Osteoblast (primary cell): ENCODE data around the gene UPK1A. TPM values are rescaled to one million over a fixed set of nuclear protein-coding genes. Genes with fewer than 3 reads are reported as not detected.
"Not testable (repeated sequence)": the region's sequence is repeated elsewhere in the genome, so short reads cannot be mapped to it uniquely, and the experiment has no call there.

Source experiments
- DNase-seq: peaks from one replicate; pipeline ENCODE4 v3.0.0; 2011; ENCODE audit warnings: low spot score, mixed read lengths; ENCODE audit not compliant: insufficient read length; ENCODE audit errors: missing footprints
- H2AFZ ChIP-seq: 2 replicates; pipeline ENCODE4 v1.6.0; 2011; ENCODE audit warnings: mild to moderate bottlenecking, low read length
- H3K27ac ChIP-seq: 2 replicates; pipeline ENCODE4 v1.5.1; 2011; ENCODE audit warnings: mild to moderate bottlenecking, low read depth, low read length, moderate library complexity
- H3K27me3 ChIP-seq: 2 replicates; pipeline ENCODE4 v1.6.0; 2012; ENCODE audit warnings: mild to moderate bottlenecking, control low read depth, inconsistent platforms, low read length, moderate library complexity; ENCODE audit not compliant: insufficient read depth
- H3K36me3 ChIP-seq: 2 replicates; pipeline ENCODE4 v1.5.1; 2011; ENCODE audit warnings: mild to moderate bottlenecking, low read length, control low read depth, moderate library complexity; ENCODE audit not compliant: insufficient read depth
- H3K4me1 ChIP-seq: 2 replicates; pipeline ENCODE4 v1.5.1; 2011; ENCODE audit warnings: mild to moderate bottlenecking, low read length, control low read depth, moderate library complexity; ENCODE audit not compliant: insufficient read depth
- H3K4me2 ChIP-seq: 2 replicates; pipeline ENCODE4 v1.6.0; 2011; ENCODE audit warnings: mild to moderate bottlenecking, low read length; ENCODE audit not compliant: insufficient read depth
- H3K4me3 ChIP-seq: fragments of 200-600 bp; sonication (generic); 3 replicates; pipeline ENCODE4 v1.5.1; 2012; ENCODE audit warnings: mild to moderate bottlenecking, low read length, inconsistent platforms; ENCODE audit not compliant: insufficient read depth
- H3K79me2 ChIP-seq: 2 replicates; pipeline ENCODE4 v1.6.0; 2012; ENCODE audit warnings: mild to moderate bottlenecking, low read length, control low read depth, inconsistent platforms; ENCODE audit not compliant: insufficient read depth
- H3K9me3 ChIP-seq: 2 replicates; pipeline ENCODE4 v1.5.1; 2011; ENCODE audit warnings: low read depth, low read length, control low read depth
- H4K20me1 ChIP-seq: 2 replicates; pipeline ENCODE4 v1.6.0; 2012; ENCODE audit warnings: mild to moderate bottlenecking, low read length, control low read depth; ENCODE audit not compliant: insufficient read depth
- total RNA-seq: library from RNA; depleted of rRNA; stranded (reverse); fragments of >200 nt; gene quantifications from 2 replicates; pipeline ENCODE4 v1.2.3, GENCODE V29; 2012
- TF ChIP-seq, protein P1 (sequence below): IDR thresholded peaks from 2 replicates; pipeline ENCODE4 v1.5.1; 2011; ENCODE audit warnings: mild to moderate bottlenecking, low read depth, low read length, moderate library complexity; ENCODE audit errors: extremely low read depth

Gene UPK1A
- total RNA-seq, 1 donor = not detected

DNA sequence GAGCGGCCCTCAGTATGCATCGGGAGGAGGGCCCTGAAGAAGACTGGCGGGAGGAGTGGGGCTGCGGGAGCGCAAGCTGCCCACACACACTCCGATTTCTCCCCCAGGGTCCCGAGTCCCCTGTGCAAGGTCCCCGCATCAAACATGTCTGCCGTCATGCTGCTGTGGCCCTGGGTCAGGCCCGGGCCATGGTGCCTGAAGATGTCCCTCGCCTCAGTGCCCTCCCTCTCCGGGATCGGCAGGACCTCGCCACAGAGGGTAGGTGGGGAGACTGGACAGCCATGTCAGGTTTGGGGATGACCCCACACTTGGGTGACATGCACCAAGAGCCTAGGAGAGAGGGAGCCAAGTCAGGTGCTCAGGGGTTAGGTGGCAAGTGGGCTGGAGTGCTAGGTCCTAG is 56.1 kb downstream of the UPK1A start:
- H3K79me2 ChIP-seq = peaks cover 46% of the 10 kb centered on the region

DNA sequence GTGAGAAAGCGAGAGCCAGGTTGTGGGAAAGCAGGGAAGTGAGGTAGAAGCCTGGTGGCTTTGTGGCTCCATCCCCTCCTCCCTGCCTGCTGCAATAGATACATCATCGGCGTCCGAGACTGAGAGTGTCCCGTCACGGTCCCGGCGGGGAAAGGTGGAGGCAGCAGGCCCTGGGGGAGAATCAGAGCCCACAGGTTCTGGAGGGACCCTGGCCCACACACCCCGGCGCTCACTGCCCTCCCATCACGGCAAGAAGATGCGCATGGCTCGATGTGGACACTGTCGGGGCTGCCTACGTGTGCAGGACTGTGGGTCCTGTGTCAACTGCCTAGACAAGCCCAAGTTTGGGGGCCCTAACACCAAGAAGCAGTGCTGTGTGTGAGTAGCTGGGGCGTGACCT is 56.6 kb downstream of the UPK1A start:
- peaks cover 46% of the 10 kb centered on the region for H3K79me2 ChIP-seq
- TF ChIP-seq, protein P1, sequence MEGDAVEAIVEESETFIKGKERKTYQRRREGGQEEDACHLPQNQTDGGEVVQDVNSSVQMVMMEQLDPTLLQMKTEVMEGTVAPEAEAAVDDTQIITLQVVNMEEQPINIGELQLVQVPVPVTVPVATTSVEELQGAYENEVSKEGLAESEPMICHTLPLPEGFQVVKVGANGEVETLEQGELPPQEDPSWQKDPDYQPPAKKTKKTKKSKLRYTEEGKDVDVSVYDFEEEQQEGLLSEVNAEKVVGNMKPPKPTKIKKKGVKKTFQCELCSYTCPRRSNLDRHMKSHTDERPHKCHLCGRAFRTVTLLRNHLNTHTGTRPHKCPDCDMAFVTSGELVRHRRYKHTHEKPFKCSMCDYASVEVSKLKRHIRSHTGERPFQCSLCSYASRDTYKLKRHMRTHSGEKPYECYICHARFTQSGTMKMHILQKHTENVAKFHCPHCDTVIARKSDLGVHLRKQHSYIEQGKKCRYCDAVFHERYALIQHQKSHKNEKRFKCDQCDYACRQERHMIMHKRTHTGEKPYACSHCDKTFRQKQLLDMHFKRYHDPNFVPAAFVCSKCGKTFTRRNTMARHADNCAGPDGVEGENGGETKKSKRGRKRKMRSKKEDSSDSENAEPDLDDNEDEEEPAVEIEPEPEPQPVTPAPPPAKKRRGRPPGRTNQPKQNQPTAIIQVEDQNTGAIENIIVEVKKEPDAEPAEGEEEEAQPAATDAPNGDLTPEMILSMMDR = no peak
- H3K36me3 ChIP-seq = peaks cover 67% of the 10 kb centered on the region
- DNase-seq = peak; percentile 68
- H3K4me1 ChIP-seq = peaks cover 8% of the 10 kb centered on the region
- no peaks in the 10 kb centered on the region for H3K27me3 ChIP-seq
- peaks cover 28% of the 10 kb centered on the region for H4K20me1 ChIP-seq
- H3K4me3 ChIP-seq = no peak overlapping the region
- H3K27ac ChIP-seq = no peak overlapping the region
- no peak overlapping the region for H2AFZ ChIP-seq
- H3K9me3 ChIP-seq = no peaks in the 10 kb centered on the region
- H3K4me2 ChIP-seq = no peak overlapping the region

More for the DNA sequence above, 56.1 kb downstream of the UPK1A start:
- no peak overlapping the region for H3K4me3 ChIP-seq
- no peak overlapping the region for H3K4me2 ChIP-seq
- TF ChIP-seq, protein P1 = no peak
- no peak overlapping the region for H3K27ac ChIP-seq
- H3K36me3 ChIP-seq = peaks cover 63% of the 10 kb centered on the region
- H3K4me1 ChIP-seq = peaks cover 8% of the 10 kb centered on the region
- DNase-seq = peak; percentile 75
- no peaks in the 10 kb centered on the region for H3K9me3 ChIP-seq
- H2AFZ ChIP-seq = no peak overlapping the region
- H3K27me3 ChIP-seq = no peaks in the 10 kb centered on the region
- peaks cover 28% of the 10 kb centered on the region for H4K20me1 ChIP-seq

DNA sequence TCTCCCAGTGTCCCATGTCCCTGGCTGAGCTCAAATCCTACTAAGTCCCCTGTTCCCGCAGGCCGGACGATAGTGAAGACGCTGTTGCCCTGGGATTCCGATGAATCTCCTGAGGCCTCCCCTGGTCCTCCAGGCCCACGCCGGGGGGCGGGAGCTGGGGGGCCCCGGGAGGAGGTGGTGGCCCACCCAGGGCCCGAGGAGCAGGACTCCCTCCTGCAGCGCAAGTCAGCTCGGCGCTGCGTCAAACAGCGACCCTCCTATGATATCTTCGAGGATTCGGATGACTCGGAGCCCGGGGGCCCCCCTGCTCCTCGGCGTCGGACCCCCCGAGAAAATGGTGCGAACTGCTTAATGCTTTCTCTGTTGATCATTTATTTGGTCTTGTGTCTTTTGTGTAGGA is 57.4 kb downstream of the UPK1A start:
- no peak overlapping the region for H3K4me2 ChIP-seq
- no peak overlapping the region for H3K27ac ChIP-seq
- DNase-seq = no peak
- peaks cover 7% of the 10 kb centered on the region for H3K4me1 ChIP-seq
- TF ChIP-seq, protein P1 = no peak
- H4K20me1 ChIP-seq = peaks cover 25% of the 10 kb centered on the region
- H2AFZ ChIP-seq = no peak overlapping the region
- H3K9me3 ChIP-seq = no peaks in the 10 kb centered on the region
- no peaks in the 10 kb centered on the region for H3K27me3 ChIP-seq
- H3K79me2 ChIP-seq = peaks cover 41% of the 10 kb centered on the region
- H3K4me3 ChIP-seq = no peak overlapping the region
- peaks cover 73% of the 10 kb centered on the region for H3K36me3 ChIP-seq

DNA sequence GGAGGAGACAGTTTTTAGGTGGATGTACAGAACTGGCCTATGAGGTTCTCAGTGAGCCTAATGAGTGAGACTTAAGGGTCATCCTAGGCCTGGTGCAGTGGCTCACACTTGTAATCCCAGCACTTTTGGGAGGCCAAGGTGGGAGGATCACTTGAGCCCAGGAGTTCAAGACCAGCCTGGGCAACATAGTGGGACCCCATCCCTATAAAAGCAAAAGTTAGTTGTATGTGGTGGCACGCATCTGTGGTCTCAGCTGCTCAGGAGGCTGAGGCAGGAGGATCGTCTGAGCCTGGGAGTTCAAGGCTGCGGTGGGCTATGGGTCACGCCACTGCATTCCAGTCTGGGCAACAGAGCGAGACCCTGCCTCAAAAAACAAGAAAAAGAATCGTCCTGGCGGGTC is 57.8 kb downstream of the UPK1A start:
- H2AFZ ChIP-seq, H3K9me3 ChIP-seq, H3K4me3 ChIP-seq, H3K27me3 ChIP-seq, H3K27ac ChIP-seq, H3K4me1 ChIP-seq, H3K4me2 ChIP-seq, DNase-seq: not testable (repeated sequence)
- H3K36me3 ChIP-seq = peaks cover 78% of the 10 kb centered on the region
- H3K79me2 ChIP-seq = peaks cover 36% of the 10 kb centered on the region
- peaks cover 20% of the 10 kb centered on the region for H4K20me1 ChIP-seq
